ENCODE results near the gene TBC1D22A. TPM values are rescaled to one million over a fixed set of nuclear protein-coding genes. Genes with fewer than 3 reads are reported as not detected.

The TBC1D22A gene
- total and polyA plus RNA-seq, 4 donors, result 4.1 to 12.4 (median 8.4) TPM

DNA sequence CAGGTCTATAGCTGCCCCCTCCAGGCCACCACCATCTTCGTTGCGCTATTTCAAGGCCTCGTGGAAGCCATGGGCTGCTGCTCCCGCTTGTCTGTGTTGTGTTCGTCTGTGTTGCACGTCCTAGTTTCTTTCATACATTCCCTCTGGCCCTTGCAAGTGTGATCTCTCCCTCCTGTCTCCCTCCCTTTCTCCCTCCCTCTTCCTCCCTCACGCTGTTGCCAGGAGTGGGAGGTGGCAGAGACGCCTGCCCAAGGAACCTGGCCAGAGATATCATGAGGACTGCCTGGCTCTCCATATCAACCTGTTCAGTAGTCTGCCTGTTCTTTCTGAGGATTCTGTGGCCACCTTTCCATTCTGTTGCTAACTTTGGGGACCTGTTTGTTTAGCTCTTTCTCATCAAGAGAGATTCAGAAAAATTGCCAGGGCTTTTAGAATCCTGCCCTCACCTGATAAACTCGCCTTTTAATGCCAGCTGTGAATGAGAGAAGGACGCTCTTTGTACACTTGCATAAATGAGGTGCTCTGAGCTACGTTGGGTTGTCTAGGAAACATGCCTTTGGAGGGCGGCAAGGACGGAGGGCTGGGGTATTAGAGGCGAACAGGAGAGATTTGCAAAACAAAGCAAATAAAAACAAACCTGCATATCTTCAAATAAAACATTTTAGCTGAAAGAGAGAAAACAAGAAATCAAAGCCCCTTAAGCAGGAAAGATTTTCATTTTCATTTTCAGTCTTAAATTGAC is 185.2 kb downstream of the TBC1D22A start:
- H3K27me3 ChIP-seq (ENCODE audit: control insufficient read depth in 4 of 4, insufficient read depth in 4 of 4, low read length in 3 of 4), result no peaks in the 10 kb centered on the region
- no peaks in the 10 kb centered on the region for H3K9me3 ChIP-seq (ENCODE audit: control insufficient read depth in 4 of 4, low read length in 3 of 4)
- 96% methylated on average over 14 of the region's 14 CpGs for WGBS
- H3K36me3 ChIP-seq (ENCODE audit: control insufficient read depth in 4 of 4, insufficient read depth in 3 of 4, low read depth in 1 of 4, low read length in 3 of 4), result no peaks in the 10 kb centered on the region
- H3K27ac ChIP-seq (ENCODE audit: low read depth in 1 of 2, low read length in 2 of 2), result no peak overlapping the region
- no peaks in the 10 kb centered on the region for H3K4me1 ChIP-seq (ENCODE audit: control insufficient read depth in 4 of 4, insufficient read depth in 4 of 4, low read length in 3 of 4)
- no peak for DNase-seq (ENCODE audit: low spot score)
- no peak overlapping the region for H3K9ac ChIP-seq (ENCODE audit: low read depth in 1 of 2, low read length in 2 of 2)
- no peak for TF ChIP-seq JUND (IDR thresholded peaks at IDR 0.05)
- TF ChIP-seq, protein P1, sequence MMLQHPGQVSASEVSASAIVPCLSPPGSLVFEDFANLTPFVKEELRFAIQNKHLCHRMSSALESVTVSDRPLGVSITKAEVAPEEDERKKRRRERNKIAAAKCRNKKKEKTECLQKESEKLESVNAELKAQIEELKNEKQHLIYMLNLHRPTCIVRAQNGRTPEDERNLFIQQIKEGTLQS (IDR thresholded peaks at IDR 0.05), result no peak
- TF ChIP-seq FOXA1 (IDR thresholded peaks at IDR 0.05), result no peak
- TF ChIP-seq, protein P2, sequence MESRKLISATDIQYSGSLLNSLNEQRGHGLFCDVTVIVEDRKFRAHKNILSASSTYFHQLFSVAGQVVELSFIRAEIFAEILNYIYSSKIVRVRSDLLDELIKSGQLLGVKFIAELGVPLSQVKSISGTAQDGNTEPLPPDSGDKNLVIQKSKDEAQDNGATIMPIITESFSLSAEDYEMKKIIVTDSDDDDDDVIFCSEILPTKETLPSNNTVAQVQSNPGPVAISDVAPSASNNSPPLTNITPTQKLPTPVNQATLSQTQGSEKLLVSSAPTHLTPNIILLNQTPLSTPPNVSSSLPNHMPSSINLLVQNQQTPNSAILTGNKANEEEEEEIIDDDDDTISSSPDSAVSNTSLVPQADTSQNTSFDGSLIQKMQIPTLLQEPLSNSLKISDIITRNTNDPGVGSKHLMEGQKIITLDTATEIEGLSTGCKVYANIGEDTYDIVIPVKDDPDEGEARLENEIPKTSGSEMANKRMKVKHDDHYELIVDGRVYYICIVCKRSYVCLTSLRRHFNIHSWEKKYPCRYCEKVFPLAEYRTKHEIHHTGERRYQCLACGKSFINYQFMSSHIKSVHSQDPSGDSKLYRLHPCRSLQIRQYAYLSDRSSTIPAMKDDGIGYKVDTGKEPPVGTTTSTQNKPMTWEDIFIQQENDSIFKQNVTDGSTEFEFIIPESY (IDR thresholded peaks at IDR 0.05), result no peak
- no peak for TF ChIP-seq EGR1 (IDR thresholded peaks at IDR 0.05; ENCODE audit: low read depth in 2 of 2)
- no peak for TF ChIP-seq HNF4G (IDR thresholded peaks at IDR 0.05)
- H3K4me3 ChIP-seq (ENCODE audit: low read depth in 1 of 3, low read length in 3 of 3), result no peak overlapping the region

DNA sequence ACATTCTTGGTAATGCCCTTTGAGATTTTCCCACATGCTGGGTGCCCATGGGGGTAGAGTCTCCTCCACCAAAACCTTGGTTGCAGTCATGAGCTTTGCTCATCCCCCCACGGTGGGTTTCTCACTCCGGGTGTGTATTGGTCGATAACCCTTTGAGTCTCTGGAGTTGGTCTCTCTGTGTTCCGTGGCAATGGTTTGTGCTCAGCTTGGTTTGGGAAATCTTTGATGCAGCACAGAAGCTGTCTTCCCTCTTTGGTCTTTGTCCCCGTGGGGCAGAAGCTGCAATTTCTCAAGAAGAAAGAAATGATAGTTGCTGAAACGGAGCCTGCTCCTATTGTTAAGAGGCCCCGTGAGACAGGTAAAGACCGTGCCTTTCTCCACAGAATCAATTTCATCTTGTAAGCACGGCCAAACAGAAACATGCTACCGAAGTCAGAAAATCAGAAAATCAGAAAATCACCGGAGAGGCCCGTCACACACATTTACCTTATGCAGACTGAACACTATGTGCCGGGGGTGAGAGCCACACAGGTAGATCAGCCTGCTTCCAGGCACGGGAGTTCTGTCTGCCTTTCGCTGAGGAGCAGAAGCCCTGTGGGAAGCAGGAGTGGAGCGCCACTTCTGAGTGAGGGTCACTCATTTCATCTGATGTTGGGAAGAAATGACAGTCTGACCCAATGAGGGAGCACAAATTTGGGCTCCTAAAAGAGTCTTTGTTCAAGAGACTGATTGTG is 186.1 kb downstream of the TBC1D22A start:
- 97% methylated on average over 16 of the region's 16 CpGs for WGBS
- TF ChIP-seq, protein P3, sequence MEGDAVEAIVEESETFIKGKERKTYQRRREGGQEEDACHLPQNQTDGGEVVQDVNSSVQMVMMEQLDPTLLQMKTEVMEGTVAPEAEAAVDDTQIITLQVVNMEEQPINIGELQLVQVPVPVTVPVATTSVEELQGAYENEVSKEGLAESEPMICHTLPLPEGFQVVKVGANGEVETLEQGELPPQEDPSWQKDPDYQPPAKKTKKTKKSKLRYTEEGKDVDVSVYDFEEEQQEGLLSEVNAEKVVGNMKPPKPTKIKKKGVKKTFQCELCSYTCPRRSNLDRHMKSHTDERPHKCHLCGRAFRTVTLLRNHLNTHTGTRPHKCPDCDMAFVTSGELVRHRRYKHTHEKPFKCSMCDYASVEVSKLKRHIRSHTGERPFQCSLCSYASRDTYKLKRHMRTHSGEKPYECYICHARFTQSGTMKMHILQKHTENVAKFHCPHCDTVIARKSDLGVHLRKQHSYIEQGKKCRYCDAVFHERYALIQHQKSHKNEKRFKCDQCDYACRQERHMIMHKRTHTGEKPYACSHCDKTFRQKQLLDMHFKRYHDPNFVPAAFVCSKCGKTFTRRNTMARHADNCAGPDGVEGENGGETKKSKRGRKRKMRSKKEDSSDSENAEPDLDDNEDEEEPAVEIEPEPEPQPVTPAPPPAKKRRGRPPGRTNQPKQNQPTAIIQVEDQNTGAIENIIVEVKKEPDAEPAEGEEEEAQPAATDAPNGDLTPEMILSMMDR (IDR thresholded peaks at IDR 0.05; ENCODE audit: low read depth, low read length, missing input control), result no peak
- TF ChIP-seq YY1 (IDR thresholded peaks at IDR 0.05) (no peak), GABPA (IDR thresholded peaks at IDR 0.05 in 1 of 2, conservative IDR thresholded peaks at IDR 0.05 in 1 of 2) (no peak), JUND (IDR thresholded peaks at IDR 0.05) (no peak), TAF1 (conservative IDR thresholded peaks at IDR 0.05) (no peak), RAD21 (IDR thresholded peaks at IDR 0.05) (no peak), EGR1 (IDR thresholded peaks at IDR 0.05; ENCODE audit: low read depth in 2 of 2) (no peak), SP1 (IDR thresholded peaks at IDR 0.05) (no peak), FOXA1 (IDR thresholded peaks at IDR 0.05) (no peak), FOXA2 (IDR thresholded peaks at IDR 0.05) (no peak), HNF4G (IDR thresholded peaks at IDR 0.05) (no peak)
- TF ChIP-seq, protein P2 (IDR thresholded peaks at IDR 0.05), result no peak
- TF ChIP-seq, protein P4, sequence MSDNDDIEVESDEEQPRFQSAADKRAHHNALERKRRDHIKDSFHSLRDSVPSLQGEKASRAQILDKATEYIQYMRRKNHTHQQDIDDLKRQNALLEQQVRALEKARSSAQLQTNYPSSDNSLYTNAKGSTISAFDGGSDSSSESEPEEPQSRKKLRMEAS (IDR thresholded peaks at IDR 0.05), result no peak

More for the DNA sequence above, 186.1 kb downstream of the TBC1D22A start:
- no peaks in the 10 kb centered on the region for H3K27me3 ChIP-seq (ENCODE audit: control insufficient read depth in 4 of 4, insufficient read depth in 4 of 4, low read length in 3 of 4)
- no peak overlapping the region for H3K4me3 ChIP-seq (ENCODE audit: low read depth in 1 of 3, low read length in 3 of 3)
- no peak for DNase-seq (ENCODE audit: low spot score)
- H3K4me1 ChIP-seq (ENCODE audit: control insufficient read depth in 4 of 4, insufficient read depth in 4 of 4, low read length in 3 of 4), result no peaks in the 10 kb centered on the region
- no peaks in the 10 kb centered on the region for H3K9me3 ChIP-seq (ENCODE audit: control insufficient read depth in 4 of 4, low read length in 3 of 4)
- H3K9ac ChIP-seq (ENCODE audit: low read depth in 1 of 2, low read length in 2 of 2), result no peak overlapping the region
- no peak overlapping the region for H3K27ac ChIP-seq (ENCODE audit: low read depth in 1 of 2, low read length in 2 of 2)
- no peaks in the 10 kb centered on the region for H3K36me3 ChIP-seq (ENCODE audit: control insufficient read depth in 4 of 4, insufficient read depth in 3 of 4, low read depth in 1 of 4, low read length in 3 of 4)
